Hematopoietic multipotent progenitor cell treated with erythropoietin and hydrocortisone succinate and interleukin-3 and kit ligand, for 4 days (in vitro differentiated cells): ENCODE data around the gene VEGFA.
A peak's percentile ranks its signal among the peaks of the same experiment; 100 is the strongest.

Experiments
- DNase-seq: peaks from one replicate; pipeline ENCODE4 v3.0.0-alpha.2; 2015

Gene VEGFA

DNA sequence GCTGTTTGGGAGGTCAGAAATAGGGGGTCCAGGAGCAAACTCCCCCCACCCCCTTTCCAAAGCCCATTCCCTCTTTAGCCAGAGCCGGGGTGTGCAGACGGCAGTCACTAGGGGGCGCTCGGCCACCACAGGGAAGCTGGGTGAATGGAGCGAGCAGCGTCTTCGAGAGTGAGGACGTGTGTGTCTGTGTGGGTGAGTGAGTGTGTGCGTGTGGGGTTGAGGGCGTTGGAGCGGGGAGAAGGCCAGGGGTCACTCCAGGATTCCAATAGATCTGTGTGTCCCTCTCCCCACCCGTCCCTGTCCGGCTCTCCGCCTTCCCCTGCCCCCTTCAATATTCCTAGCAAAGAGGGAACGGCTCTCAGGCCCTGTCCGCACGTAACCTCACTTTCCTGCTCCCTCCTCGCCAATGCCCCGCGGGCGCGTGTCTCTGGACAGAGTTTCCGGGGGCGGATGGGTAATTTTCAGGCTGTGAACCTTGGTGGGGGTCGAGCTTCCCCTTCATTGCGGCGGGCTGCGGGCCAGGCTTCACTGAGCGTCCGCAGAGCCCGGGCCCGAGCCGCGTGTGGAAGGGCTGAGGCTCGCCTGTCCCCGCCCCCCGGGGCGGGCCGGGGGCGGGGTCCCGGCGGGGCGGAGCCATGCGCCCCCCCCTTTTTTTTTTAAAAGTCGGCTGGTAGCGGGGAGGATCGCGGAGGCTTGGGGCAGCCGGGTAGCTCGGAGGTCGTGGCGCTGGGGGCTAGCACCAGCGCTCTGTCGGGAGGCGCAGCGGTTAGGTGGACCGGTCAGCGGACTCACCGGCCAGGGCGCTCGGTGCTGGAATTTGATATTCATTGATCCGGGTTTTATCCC, at the start of gene VEGFA:
VEGFA (plus strand) TSS at position 686 of the 846 bp plus-strand sequence.
- DNase-seq: peak; percentile 94

DNA sequence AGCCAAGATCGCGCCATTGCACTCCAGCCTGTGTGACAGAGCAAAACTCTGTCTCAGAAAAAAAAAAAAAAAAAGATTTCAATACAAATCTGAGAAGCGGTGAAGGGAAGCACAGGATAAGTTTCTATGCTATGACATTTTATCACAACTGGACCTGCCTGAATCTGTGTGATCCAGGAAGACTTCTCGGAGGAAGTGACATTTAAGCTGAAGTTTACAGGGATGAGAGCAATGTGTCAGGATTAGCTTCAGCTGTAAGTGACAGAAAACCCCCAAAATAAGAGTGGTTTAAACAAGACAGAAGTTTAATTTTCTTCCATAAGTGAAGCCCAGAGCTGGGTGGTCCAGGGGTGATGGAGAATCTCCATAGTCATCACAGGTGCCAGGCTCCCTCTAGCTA, 49.0 kb upstream of the VEGFA start:
- no peak for DNase-seq

- peak; percentile 19 for DNase-seq
Measured at GRCh38 chr6:43722920-43723545, 47.0 kb upstream of the VEGFA start.

- peak; percentile 94 for DNase-seq
Measured at GRCh38 chr6:43723737-43724295, 46.2 kb upstream of the VEGFA start.

DNA sequence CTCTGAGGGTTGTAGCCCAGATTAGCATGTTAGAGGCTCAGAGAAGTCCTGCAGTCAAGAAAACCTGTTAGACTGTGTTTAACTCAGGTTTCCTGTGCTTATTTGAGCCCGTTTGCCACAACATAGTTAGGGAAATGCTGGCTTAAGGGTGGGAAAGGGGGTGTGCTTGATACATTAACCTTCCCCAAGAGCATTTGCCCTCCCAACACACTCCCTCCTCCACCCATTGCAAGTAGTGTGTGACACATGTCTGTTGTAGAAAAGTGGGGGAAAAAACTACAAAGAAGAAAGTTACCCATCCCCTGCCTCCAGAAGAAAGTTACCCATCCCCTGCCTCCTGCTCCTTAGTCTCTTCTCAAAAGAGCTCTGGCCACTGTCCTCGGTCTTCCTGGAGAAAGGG, 45.7 kb upstream of the VEGFA start:
- DNase-seq: peak; percentile 24

DNA sequence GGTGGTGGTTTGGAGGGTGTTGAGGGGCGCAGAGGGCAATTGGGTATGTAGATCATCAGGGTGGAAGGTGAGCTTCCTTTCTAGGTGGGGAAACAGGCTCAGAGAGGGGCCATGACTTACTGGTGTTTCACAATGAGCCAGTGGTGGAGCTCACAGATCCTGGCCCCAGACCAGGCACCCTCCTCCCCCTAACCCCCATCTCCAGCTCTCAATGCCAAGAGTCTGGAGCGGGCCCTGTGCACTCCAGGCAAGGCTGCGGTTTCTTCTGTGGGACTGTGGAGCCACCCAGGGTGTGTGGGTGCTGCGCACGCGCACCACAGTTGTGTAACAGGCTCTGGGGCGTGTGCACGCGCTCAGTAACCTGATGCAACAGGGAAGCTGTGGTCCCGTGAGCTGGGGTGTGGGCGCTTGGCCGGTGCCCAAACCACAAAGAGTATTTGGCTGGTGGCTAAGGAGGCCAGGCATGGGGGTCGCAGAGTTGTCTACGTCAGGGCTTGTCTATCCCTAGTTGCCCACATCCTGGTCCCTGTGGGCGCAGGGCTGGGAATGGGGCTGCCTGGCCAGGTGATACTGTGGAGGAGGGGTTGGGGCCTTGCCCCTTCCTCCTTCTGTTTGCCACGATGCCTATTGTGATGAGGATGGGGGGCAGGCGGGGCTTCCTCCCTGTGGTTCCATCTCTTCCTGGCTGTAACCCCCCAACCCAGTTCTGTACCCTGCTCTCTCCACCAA, 44.9 kb upstream of the VEGFA start:
- DNase-seq: peak; percentile 99

- no peak for DNase-seq
Measured at GRCh38 chr6:43725643-43726580, 44.1 kb upstream of the VEGFA start.

DNA sequence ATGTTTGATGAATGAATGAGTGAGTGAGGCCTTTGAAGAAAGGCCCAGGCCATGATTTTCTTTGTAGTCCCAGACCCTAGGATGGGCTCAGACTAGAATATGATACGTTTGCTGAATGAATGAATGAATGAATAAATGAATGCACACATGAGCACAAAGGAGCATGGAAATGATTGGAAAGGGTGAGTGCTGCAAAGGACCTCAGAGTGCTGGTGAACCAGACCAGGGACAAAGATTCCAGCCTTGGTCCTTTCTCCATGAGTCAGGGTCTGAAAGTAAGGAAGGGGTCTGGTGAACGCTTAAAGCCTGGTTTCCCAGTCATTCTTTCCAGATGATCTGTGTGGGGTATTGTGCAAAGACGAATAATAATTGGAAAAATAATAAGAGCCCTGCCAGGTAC, 42.4 kb upstream of the VEGFA start:
- DNase-seq: no peak

DNA sequence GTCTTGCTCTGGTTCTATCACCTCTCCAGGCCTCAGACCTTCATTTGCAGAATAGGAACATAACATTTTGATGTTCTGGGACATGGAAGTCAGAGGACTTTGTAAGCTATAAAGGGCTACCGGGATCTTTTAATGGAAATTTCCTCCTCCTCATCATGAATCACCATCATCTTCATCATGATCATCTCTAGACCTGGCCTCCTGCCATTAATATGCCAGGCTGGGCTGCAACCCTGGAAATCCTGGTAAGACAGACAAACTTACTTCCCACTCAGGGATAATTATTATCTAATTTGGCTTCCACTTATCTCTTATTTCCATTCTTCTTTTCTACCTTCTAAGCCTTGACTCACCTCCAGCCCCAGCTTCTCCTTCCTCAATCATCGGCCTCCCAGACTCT, 41.4 kb upstream of the VEGFA start:
- no peak for DNase-seq

DNA sequence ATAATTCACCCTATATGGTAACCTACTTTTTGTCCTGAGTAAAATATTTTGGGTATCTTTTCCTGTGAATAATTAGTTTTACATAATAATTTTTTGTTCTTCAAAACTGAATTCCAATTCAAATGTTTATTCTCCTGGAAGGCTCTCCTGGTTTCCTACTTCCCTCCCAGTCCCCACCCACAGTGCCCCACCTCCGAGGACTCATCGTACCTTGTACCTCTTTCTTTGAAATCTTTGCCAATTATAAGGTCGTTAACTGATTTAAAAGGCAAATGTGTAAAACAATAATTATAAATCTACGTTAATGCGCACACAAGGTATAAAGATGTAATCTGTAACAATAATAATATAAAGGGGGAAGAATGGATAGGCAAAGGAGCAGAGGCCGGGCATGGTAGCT, 40.5 kb upstream of the VEGFA start:
- no peak for DNase-seq

DNA sequence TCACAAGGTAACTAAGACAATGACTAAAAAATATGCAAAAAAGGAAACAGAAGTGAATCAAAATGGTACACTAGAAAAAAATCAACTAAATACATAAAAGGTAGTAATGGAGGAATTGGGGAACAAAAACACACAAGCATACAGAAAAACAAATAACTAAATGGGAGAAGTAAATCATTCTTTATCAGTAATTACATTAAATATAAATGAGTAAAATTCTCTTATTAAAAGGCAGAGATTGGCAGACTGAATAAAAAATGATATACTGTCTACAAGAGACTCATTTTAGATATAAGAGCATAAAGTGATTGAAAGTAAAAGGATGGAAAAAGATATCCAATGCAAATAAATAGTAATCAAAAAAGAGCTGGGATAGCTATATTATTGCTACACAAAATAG, 39.4 kb upstream of the VEGFA start:
- DNase-seq: no peak

DNA sequence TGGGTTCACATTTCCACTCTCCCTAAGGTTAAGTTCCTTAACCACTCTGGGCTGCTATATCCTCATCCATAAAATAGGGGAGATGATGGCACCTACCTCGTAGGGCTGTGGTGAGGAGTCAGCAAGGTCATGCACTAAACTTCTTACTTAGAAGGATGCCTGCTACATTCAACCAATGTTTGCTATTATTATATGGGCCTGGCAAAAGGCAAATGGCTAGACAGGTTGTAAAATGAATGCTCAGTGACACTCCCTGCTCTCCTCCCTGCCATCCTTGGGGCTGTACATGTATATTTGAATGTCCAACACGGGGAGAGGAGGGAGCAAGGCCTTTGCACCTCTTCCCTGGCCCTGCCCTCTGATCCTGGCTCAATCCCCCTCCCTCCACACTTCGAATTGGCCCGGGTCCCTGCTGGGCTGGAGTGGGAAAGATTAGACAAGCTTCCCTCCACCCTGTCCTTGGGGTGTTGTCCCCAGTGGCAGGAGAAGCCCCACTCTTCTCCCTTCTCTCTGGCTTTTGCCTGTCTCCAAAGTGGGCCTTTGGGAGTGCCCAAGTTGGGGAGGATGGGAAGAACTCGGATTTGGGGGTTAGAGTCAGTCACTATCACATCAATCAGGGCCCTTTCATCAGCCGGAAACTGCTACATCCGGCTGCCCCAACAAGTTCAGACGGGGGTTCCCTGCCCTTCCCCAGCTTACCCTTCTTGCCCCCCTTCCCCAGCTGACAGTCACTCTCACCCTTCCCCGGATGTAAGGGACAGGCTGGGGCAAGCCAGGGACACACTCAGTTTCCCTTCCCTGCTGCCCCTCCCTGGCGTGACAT, 36.3 kb upstream of the VEGFA start:
- peak; percentile 72 for DNase-seq

- no peak for DNase-seq
Measured at GRCh38 chr6:43734294-43734665, 35.7 kb upstream of the VEGFA start.

- no peak for DNase-seq
Measured at GRCh38 chr6:43735642-43736199, 34.3 kb upstream of the VEGFA start.

GRCh38 chr6:43736211-43736786, 33.7 kb upstream of the VEGFA start:
- DNase-seq: no peak

- DNase-seq: no peak
Measured at GRCh38 chr6:43736844-43737243, 33.2 kb upstream of the VEGFA start.

- DNase-seq: peak; percentile 33
Measured at GRCh38 chr6:43737272-43738081, 32.5 kb upstream of the VEGFA start.

DNA sequence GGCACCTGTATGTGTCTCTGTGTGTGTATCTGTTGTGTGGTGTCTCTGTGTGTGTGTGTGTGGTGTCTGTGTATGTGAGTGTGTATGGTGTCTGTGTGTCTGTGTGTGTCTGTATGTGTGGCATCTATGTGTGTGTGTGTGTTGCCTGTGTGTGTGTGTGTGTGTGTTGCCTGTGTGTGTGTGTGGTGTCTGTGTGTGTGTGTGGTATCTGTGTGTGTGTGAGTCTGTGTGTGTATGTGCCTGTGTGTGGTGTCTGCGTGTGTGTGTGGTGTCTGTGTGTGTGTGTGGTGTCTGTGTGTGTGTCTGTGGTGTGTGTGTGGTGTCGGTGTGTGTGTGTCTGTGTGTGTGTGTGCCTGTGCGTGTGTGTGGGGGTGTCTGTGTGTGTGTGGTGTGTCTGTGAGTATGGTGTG, 31.7 kb upstream of the VEGFA start:
- DNase-seq: no peak

GRCh38 chr6:43738877-43739641, 31.0 kb upstream of the VEGFA start:
- no peak for DNase-seq
